OCI-LY7 (cell line): ENCODE results near the gene SPRED2. TPM values are rescaled to one million over a fixed set of nuclear protein-coding genes. Genes with fewer than 3 reads are reported as not detected.

ENCODE experiments used
- BruUV-seq: library from RNA; stranded (reverse); fragments of 400-500 nt; replicated peaks from 2 replicates; lab custom pipeline; 2021; lab: Mats Ljungman, UMichigan
- CTCF ChIA-PET: fragments of 300-600 bp; sonication (Branson Sonifier 250); formaldehyde crosslinking; loops from one replicate; lab custom pipeline; 2022; ENCODE audit warnings: antibody characterized with exemption; ENCODE audit not compliant: unreplicated experiment; lab: Charles Lee
- POLR2A ChIA-PET: fragments of 300-600 bp; sonication (Branson Sonifier 250); formaldehyde crosslinking; loops from one replicate; lab custom pipeline; 2022; ENCODE audit warnings: antibody characterized with exemption; lab: Charles Lee
- DNase-seq: peaks from one replicate; pipeline ENCODE4 v3.0.0-alpha.2; 2015; ENCODE audit warnings: low spot score
- H2AFZ ChIP-seq: fragments of 200-600 bp; sonication (generic), shearing (Covaris generic); 2 replicates; pipeline ENCODE4 v1.6.1; 2014; ENCODE audit warnings: mild to moderate bottlenecking, antibody characterized with exemption, low read length, moderate library complexity
- H3K27ac ChIP-seq: fragments of 200-600 bp; sonication (generic); 2 replicates; pipeline ENCODE4 v1.5.1; 2014; ENCODE audit warnings: mixed run types, low read depth, mild to moderate bottlenecking, moderate library complexity, low read length, inconsistent platforms; ENCODE audit not compliant: poor library complexity, severe bottlenecking
- H3K36me3 ChIP-seq: fragments of 200-600 bp; sonication (generic); 2 replicates; pipeline ENCODE4 v1.6.1; 2014; ENCODE audit warnings: mild to moderate bottlenecking, antibody characterized with exemption, low read length, moderate library complexity, mixed read lengths; ENCODE audit not compliant: insufficient read depth
- H3K4me1 ChIP-seq: fragments of 200-600 bp; sonication (generic); 2 replicates; pipeline ENCODE4 v1.5.1; 2014; ENCODE audit warnings: mild to moderate bottlenecking, low read length; ENCODE audit not compliant: insufficient read depth, poor library complexity, severe bottlenecking
- H3K4me2 ChIP-seq: fragments of 200-600 bp; sonication (generic); 2 replicates; pipeline ENCODE4 v1.6.1; 2014; ENCODE audit warnings: mild to moderate bottlenecking, low read length
- H3K4me3 ChIP-seq: fragments of 200-600 bp; sonication (generic); 2 replicates; pipeline ENCODE4 v1.5.1; 2014; ENCODE audit warnings: mild to moderate bottlenecking, low read depth, low read length; ENCODE audit not compliant: poor library complexity, severe bottlenecking
- H3K79me2 ChIP-seq: fragments of 200-600 bp; sonication (generic); 2 replicates; pipeline ENCODE4 v1.6.1; 2016; ENCODE audit warnings: low read depth, mild to moderate bottlenecking, low read length, moderate library complexity, mixed read lengths; ENCODE audit not compliant: insufficient read depth
- H3K9me2 ChIP-seq: fragments of 200-600 bp; sonication (generic); 2 replicates; pipeline ENCODE4 v1.6.1; 2016; ENCODE audit warnings: mild to moderate bottlenecking, low read length, mixed read lengths; ENCODE audit not compliant: insufficient read depth
- H3K9me3 ChIP-seq: fragments of 200-600 bp; sonication (generic); 2 replicates; pipeline ENCODE4 v1.6.1; 2014; ENCODE audit warnings: mild to moderate bottlenecking, mixed run types, low read length, mixed read lengths
- H4K20me1 ChIP-seq: fragments of 200-600 bp; sonication (generic); 2 replicates; pipeline ENCODE4 v1.6.1; 2014; ENCODE audit warnings: mild to moderate bottlenecking, antibody characterized with exemption, low read length, moderate library complexity, mixed read lengths; ENCODE audit not compliant: insufficient read depth
- EZH2phosphoT487 ChIP-seq: fragments of 200-600 bp; sonication (generic); IDR thresholded peaks from 2 replicates; pipeline ENCODE4 v1.6.1; 2018; ENCODE audit warnings: low read depth, borderline replicate concordance, mild to moderate bottlenecking, mixed run types, antibody characterized with exemption, low read length, moderate library complexity, mixed read lengths
- intact Hi-C: fragments of 100-400 bp; cut with micrococcal nuclease; formaldehyde crosslinking; loops from one replicate; pipeline ENCODE4 v1.10.0; 2022; ENCODE audit not compliant: unreplicated experiment
- total RNA-seq, 2 experiments: library from RNA; depleted of rRNA in 1 of 2; stranded (reverse); fragments of >200 nt in 1 of 2; shearing (Covaris generic) in 1 of 2; gene quantifications; 2 replicates each; pipeline ENCODE4 v1.2.3, GENCODE V29; 2014 to 2022
- TF ChIP-seq, protein P1 (sequence below): fragments of 200-600 bp; sonication (generic); conservative IDR thresholded peaks from 2 replicates; pipeline ENCODE4 v1.5.1; 2014; ENCODE audit warnings: mild to moderate bottlenecking, antibody characterized with exemption, low read length, moderate library complexity, mixed read lengths

SPRED2 gene
- total RNA-seq, 2 experiments from 2014 or later: 8.0 to 49.1 TPM

DNA sequence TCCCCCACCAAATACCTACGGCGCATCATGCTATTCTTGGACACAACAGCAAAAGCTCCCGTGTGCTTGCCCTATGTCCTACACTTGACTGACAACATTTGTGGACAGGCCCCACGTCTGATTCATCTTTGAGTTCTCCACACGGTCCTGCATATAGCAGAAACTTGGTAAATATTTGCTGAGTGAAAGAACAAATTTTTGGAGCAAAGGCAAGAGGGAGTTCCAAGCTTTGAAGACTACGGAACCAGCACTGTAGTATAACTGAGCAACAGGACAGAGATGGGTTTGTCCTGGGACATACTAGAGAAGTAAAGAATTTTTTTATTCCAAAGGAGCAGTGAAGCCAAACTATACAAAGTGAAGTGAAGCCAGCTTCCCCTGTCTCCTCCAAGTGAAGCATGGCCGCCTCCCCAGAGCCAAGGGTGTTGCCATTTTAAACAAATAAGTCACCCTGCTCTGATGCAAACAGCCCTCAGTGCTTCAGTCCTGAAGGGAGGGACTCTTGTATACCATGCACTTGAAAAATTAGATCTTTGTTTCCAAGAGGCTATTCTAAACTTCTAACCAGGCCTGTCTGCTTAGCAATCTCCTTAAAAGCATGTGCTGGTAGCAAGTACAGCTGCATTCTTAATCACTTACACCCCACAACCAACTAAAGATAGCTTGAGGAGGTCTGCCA lies 35.9 kb downstream of the SPRED2 start:
- H2AFZ ChIP-seq: peak overlapping the region; percentile 46; the same call in 1 of the 2 replicates
- H3K79me2 ChIP-seq: peaks cover 91% of the 10 kb centered on the region
- no peaks in the 10 kb centered on the region; the same call in 1 of the 2 replicates for H3K9me3 ChIP-seq
- no peak for TF ChIP-seq EZH2phosphoT487
- TF ChIP-seq, protein P1, sequence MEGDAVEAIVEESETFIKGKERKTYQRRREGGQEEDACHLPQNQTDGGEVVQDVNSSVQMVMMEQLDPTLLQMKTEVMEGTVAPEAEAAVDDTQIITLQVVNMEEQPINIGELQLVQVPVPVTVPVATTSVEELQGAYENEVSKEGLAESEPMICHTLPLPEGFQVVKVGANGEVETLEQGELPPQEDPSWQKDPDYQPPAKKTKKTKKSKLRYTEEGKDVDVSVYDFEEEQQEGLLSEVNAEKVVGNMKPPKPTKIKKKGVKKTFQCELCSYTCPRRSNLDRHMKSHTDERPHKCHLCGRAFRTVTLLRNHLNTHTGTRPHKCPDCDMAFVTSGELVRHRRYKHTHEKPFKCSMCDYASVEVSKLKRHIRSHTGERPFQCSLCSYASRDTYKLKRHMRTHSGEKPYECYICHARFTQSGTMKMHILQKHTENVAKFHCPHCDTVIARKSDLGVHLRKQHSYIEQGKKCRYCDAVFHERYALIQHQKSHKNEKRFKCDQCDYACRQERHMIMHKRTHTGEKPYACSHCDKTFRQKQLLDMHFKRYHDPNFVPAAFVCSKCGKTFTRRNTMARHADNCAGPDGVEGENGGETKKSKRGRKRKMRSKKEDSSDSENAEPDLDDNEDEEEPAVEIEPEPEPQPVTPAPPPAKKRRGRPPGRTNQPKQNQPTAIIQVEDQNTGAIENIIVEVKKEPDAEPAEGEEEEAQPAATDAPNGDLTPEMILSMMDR: no peak
- no TSS peak for BruUV-seq
- H4K20me1 ChIP-seq: no peaks in the 10 kb centered on the region
- intact Hi-C loops: no loop called here
- H3K27ac ChIP-seq: peak overlapping the region; percentile 96
- peak; percentile 57 for DNase-seq
- ChIA-PET CTCF (interaction anchor here (1.1 kb wide), 1 partner anchor 12 kb away, joined by 4 read pairs; no protein-coding TSS in a partner anchor), POLR2A (interaction anchor here (0.6 to 3.1 kb wide), 15 partner anchors 9 to 371 kb away, joined by 3 to 21 read pairs (median 3); no protein-coding TSS in a partner anchor)
- peaks cover 6% of the 10 kb centered on the region; the same call in 1 of the 2 replicates for H3K36me3 ChIP-seq
- peak overlapping the region; percentile 93 for H3K4me2 ChIP-seq
- peak overlapping the region; percentile 55 for H3K4me3 ChIP-seq
- no peaks in the 10 kb centered on the region for H3K9me2 ChIP-seq
- peaks cover 79% of the 10 kb centered on the region for H3K4me1 ChIP-seq

DNA sequence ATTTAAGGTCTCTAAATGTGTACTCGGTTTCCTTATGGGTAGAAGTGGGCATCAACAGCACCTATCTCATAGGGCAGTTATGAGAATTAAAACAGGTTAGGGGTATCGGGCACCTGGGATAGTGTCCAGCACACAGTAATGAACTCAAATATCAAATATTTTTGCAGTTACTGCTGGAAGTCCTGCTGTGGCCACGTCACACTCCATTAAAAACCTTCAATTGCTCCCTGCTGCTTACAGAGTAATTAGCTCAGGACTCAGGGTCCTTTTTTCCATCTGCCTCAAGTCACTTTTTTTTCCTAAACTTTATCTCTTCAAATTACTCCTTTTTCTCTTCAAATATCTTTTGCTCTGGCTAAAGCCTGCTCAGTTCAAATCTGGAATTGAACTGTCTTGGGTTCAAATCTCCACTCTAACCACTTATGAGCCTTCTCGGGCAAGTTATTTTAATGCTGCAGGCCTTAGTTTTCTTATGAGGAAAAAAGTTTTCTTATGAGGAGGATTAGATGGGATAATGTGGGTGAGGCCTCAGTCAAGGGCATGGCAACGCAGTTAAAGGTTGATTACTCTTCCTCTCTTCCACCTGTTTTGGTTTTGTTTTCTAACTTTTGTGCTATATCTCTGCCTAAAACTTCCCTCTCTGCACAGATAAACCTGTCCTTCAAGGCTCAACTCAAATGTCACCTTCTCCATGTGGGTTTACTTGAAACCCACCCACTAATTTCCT lies 36.6 kb downstream of the SPRED2 start:
- no peak for TF ChIP-seq EZH2phosphoT487
- TF ChIP-seq, protein P1: no peak
- ChIA-PET CTCF (no interaction called here), POLR2A (interaction anchor here (0.6 to 3.1 kb wide), 7 partner anchors 9 to 176 kb away, joined by 3 to 21 read pairs (median 4); no protein-coding TSS in a partner anchor)
- H3K9me2 ChIP-seq: no peaks in the 10 kb centered on the region
- peak overlapping the region; percentile 96 for H3K27ac ChIP-seq
- H3K79me2 ChIP-seq: peaks cover 92% of the 10 kb centered on the region
- peaks cover 6% of the 10 kb centered on the region; the same call in 1 of the 2 replicates for H3K36me3 ChIP-seq
- BruUV-seq: no TSS peak
- intact Hi-C loops: no loop called here
- H2AFZ ChIP-seq: peak overlapping the region; percentile 46; the same call in 1 of the 2 replicates
- H4K20me1 ChIP-seq: no peaks in the 10 kb centered on the region
- no peak for DNase-seq
- H3K4me1 ChIP-seq: peaks cover 82% of the 10 kb centered on the region
- H3K4me2 ChIP-seq: peak overlapping the region; percentile 93
- H3K4me3 ChIP-seq: peak overlapping the region; percentile 55
- H3K9me3 ChIP-seq: no peaks in the 10 kb centered on the region; the same call in 1 of the 2 replicates
